Activated T-cell treated with anti-CD3 and anti-CD28 coated beads, Interleukin-2, amount 50 U/mL, for 1 hour (primary cell): ENCODE results near the gene CDK5RAP2.
"Not testable (repeated sequence)": the region's sequence is repeated elsewhere in the genome, so short reads cannot be mapped to it uniquely, and the experiment has no call there.

Experiments used
- DNase-seq: peaks from one replicate; pipeline ENCODE4 v3.0.0-alpha.2; 2020

CDK5RAP2 gene

GRCh38 chr9:120510816-120511215, 69.2 kb downstream of the CDK5RAP2 start:
- DNase-seq, result no peak

DNA sequence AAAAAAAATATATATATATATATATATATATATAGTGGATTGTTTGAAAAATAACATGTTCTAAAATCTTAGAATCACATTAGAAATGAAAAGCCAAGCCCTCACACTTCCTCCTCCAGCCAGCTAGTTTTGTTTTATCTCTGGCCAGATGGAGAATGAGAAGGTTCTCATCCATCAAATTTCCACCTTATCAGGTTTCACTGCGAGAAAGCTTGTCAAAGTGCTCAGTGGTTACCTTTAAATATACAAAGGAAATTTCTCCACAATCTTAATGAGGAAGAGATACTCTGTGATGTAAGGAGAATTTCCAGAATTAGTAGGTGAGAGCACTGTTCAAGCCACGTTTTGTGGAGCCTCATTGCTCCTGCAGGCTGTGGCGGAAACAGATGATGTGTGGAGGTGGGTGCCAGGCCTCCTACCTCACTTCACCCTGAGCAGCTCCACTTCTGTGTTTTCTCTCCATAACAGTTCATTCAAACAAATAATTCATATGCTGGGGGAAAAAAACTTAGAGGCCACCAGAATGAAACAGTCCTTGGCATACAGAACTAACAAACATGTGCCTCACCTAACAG, 71.9 kb downstream of the CDK5RAP2 start:
- no peak for DNase-seq

GRCh38 chr9:120505186-120505585, 74.8 kb downstream of the CDK5RAP2 start:
- no peak for DNase-seq

DNA sequence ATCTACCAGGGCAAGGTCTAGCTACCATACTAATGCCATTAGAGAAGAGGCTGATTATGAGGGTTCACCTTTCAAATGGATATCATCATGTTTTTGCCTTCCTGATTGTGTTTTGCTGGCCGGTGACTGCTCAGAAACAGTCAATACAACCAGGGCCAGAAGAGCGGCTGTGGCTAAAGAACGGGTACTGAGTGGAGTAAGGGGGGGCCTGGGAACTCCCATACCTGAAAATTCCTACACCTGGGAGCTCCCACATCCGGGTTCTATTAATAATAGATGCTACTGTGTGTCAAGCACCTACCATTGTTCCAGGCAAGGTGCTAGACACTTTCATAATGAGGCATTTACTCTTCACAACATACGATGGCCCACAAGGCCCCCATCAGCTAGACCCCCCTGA, 79.2 kb downstream of the CDK5RAP2 start:
- no peak for DNase-seq

DNA sequence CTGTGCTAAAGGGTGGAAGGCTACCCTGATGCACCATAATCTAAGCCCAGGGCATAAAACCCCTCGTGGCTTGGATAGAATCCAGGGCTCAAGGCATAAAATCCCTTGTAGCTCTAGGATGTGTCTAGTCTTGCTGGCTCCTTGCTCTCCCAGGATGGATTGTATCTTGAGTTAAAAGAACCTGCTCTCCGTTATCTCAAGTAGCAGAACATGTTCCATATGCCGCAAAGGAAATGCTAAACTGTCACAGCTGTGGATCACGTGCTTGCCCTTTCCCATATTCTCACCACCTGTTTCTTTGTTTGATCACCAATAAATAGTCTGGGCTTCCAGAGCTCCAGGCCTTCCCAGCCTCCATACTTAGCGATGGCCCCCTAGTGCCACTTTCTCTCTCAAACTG, 82.1 kb downstream of the CDK5RAP2 start:
- DNase-seq, result not testable (repeated sequence)

GRCh38 chr9:120496438-120496837, 83.5 kb downstream of the CDK5RAP2 start:
- not testable (repeated sequence) for DNase-seq

- DNase-seq, result no peak
Observed at GRCh38 chr9:120490888-120491595, 88.9 kb downstream of the CDK5RAP2 start.

DNA sequence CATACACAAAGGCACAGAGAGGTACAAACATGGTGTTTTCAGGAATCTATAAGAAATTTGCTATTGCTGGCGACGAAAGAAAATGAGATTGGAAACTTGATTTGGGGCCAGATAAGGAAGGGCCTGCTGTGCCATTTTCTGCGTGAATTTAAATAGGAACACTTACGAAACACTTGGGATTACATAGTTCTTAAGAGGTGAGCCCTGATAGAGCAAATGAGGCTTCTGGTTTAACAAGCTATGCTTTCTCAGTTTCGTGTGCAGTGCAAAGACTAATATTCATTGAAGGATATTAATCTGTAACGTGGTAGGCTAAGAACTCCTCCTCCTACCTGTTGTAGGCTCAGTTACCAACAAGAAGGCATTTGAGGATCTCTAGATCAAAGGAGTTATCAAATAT, 93.1 kb downstream of the CDK5RAP2 start:
- no peak for DNase-seq

- DNase-seq, result no peak
Observed at GRCh38 chr9:120486347-120486746, 93.6 kb downstream of the CDK5RAP2 start.

DNA sequence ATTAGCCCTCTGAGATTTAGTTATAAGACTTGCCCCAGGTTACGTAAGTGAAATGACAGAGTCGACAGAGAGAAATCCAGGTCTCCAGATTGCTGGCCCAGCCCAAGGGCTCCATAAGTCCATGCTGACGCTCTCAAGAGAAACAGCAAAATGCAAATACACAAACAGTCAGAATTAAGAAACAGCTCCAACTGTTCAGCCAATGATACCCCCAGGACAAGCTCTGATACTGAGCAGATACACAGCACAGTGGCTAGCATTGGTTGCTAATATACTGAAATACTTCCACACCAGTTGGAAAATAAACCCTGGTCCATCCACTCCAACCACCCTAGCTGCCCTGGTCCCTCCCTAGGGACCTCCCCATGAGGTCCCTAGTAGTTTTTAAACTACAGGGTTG, 94.2 kb downstream of the CDK5RAP2 start:
- DNase-seq, result no peak

DNA sequence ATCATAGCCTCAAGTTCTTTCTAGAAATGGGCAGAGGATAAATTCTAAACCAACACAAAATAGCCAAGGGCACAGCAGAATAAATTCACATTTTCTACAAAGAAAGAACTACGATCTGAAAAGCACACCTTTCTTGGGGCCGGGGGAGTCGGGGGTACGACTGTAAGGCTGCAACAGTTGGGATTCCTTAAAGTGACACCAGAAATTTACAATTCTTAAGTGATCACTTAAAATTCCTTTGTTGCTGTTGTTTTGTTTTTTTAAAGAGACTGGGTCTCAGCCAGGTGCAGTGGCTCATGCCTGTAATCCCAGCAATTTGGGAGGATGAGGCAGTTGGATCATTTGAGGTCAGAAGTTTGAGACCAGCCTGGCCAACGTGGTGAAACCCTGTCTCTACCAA, 95.8 kb downstream of the CDK5RAP2 start:
- DNase-seq, result no peak

DNA sequence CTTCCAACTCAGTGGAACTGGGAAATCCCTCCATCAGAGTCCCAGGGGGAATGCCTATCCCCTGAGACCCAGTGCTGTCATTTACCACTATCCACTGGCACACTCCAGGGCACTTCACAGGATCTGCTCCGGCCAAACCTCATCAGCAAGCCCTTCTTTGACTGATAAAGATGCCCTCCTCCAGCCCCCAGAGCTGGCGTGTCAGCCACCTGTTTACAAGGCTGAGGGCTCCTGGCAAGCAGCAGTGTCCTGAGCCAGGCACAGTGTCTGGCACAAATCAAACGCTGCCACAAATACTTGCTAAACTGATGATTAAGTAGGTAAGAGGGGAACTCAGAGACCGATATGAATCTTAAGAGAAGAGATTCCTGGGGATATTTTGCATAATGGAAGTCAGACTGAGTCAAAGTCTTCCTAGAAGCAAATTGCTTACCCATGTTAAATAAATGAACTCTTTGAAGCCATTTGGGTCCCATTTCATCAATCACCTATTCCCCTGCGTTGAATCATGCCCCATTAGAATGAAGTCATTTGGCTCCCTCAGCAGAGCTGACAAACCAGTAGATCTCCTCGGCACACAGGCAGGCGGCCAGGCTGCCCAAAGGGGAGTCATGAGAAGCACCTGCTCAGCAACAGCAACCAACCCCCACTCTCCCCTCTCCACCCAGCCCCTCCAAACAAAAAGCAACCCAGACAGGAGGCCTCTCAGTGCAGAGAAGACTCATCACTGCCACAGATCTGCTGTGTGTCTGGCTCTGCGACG, 97.4 kb downstream of the CDK5RAP2 start:
- no peak for DNase-seq

DNA sequence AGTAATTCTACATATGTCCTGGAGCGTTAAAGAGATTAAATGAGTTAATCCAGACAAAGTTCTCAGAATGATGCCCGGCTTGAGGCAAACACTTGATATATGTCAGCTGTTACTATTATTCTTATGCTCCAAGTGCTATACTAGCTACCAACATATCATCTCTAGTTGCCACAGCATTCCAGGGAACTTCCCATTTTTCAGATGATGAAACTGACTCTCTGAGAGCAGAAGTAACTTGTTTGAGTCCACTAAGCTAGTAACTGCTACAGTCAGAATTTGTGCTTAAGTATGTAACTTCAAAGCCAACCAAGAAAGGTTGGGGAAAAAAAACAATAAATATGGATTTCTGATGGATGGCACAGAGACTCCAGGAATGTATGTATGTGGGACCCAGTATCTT, 98.1 kb downstream of the CDK5RAP2 start:
- no peak for DNase-seq

DNA sequence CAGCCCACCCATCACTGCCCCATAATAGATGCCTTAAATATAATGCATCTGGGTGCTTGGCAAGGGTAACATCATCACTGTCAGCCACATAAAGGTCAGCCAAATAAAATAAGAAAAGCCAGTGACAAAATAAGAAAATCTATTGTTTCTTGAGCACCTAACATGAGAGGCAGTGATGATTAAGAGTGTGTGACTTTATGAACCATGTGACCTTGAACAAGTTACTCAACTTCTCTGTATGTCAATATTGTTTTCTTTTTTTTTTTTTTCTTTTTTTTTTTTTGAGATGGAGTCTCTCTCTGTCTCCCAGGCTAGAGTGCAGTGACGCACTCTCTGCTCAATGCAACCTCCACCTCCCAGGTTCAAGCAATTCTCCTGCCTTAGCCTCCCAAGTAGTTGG, 98.7 kb downstream of the CDK5RAP2 start:
- no peak for DNase-seq

GRCh38 chr9:120480707-120481106, 99.3 kb downstream of the CDK5RAP2 start:
- DNase-seq, result no peak

DNA sequence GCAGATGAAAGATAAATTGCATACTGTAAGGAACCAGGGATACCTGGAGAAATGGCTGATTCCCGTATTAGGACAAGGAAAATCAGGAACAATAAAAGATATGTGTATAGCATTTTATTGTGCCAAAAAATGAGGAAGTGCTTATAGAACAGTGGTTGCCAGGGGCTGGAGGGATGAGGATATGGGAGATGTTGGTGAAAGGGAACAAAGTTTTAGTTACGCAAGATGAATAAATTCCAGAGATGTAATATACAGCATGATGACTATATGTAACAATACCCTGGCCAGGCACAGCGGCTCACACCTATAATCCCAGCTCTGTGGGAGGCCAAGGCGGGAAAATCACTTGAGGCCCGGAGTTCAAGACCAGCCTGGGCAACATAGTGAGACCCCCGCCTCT, 101.8 kb downstream of the CDK5RAP2 start:
- no peak for DNase-seq

DNA sequence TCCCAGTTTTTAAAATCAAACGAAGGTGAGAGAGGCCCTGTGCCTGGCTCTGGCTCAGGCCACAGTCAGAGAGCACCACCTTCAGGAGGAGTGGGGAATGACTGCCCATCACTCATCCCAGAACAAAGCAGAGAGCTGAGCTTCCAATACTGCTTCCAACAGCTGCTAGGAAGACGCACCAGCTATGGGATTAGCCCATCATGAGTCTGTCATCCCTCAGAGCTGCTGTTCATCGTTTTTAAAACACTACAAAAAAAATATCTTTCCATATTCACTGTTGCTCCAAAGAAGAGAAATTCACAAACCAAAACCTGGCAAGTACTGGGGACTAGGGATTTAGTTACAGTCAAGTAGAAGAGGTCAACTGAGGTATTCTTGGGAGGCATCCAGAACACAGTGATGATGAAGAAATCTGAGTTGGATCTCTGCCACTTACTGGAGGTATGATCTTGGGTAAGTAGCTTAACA, 102.4 kb downstream of the CDK5RAP2 start:
- peak; percentile 24 for DNase-seq

GRCh38 chr9:120475341-120475740, 104.6 kb downstream of the CDK5RAP2 start:
- no peak for DNase-seq

GRCh38 chr9:120474591-120475243, 105.2 kb downstream of the CDK5RAP2 start:
- DNase-seq, result no peak

DNA sequence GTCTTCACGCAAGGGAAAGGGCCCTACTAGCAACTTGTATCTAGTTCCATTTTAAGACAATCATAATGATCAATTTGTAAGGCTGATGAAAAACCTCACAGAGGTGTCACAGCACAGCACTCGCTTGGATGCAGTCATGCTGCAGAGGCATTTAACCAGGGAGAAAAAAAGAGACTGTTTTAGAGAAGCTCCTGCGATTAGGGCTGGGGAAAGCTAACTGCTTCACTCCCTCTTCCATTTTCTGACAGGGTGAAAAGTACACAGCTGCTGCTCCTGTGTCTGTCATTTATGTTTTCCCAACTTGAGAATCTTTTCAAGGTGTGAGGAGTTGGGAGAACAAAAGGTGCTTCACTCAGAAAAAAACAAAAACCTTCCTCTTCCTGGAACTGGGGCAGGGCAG, 106.4 kb downstream of the CDK5RAP2 start:
- DNase-seq, result no peak

GRCh38 chr9:120465685-120466407, 114.1 kb downstream of the CDK5RAP2 start:
- no peak for DNase-seq

DNA sequence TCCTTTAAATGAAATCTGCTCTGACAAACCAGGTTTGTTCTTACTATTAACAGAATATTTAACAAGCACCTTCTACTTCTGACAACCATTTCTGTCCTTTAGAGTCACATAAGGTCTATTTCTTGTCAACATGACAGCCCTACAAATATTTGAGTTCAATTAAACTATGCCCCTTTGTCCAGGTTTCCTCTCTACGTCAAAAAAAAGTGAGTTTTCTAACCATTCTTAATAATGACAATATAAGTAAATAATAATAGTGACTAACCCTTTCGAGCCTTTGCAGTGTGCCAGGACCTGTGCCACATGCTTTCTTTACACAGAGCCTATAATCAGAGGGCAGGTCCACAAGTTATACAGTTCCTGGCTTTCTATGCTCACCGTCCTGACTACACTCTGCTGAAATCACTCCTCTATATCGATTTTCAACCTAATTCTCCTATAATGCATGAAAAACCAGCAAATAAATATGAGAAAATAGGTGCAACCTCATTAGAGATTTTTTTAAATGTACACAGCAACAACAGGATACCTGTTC, 115.0 kb downstream of the CDK5RAP2 start:
- no peak for DNase-seq
